Activated CD4-positive, alpha-beta memory T cell treated with anti-CD3 and anti-CD28 coated beads for 36 hours (primary cell): Measurements from ENCODE around the gene DTNBP1. TPM values are rescaled to one million over a fixed set of nuclear protein-coding genes. Genes with fewer than 3 reads are reported as not detected.
"Not testable (repeated sequence)": the region's sequence is repeated elsewhere in the genome, so short reads cannot be mapped to it uniquely, and the experiment has no call there.

Experiments used
- CTCF ChIA-PET: fragments of 350-600 bp; sonication (Branson Sonifier 250); formaldehyde crosslinking; loops from one replicate; lab custom pipeline; 2021; ENCODE audit warnings: antibody characterized with exemption, inconsistent platforms; lab: Charles Lee
- POLR2A ChIA-PET: fragments of 350-600 bp; sonication (Branson Sonifier 250); formaldehyde crosslinking; loops from one replicate; lab custom pipeline; 2021; ENCODE audit warnings: antibody characterized with exemption; lab: Charles Lee
- DNase-seq: peaks from one replicate; pipeline ENCODE4 v3.0.0-alpha.2; 2020
- H3K27ac Mint-ChIP-seq: one replicate; pipeline ENCODE4 v1.8.0; 2021; ENCODE audit warnings: mixed read lengths
- H3K27me3 Mint-ChIP-seq: one replicate; pipeline ENCODE4 v1.8.0; 2021; ENCODE audit warnings: mixed read lengths
- H3K36me3 Mint-ChIP-seq: one replicate; pipeline ENCODE4 v1.8.0; 2021; ENCODE audit warnings: mixed read lengths
- H3K4me1 Mint-ChIP-seq: one replicate; pipeline ENCODE4 v1.8.0; 2021; ENCODE audit warnings: low read depth, mixed read lengths
- H3K4me3 Mint-ChIP-seq: one replicate; pipeline ENCODE4 v1.8.0; 2021; ENCODE audit warnings: mild to moderate bottlenecking, mixed read lengths
- H3K9me3 Mint-ChIP-seq: one replicate; pipeline ENCODE4 v1.8.0; 2021; ENCODE audit warnings: mixed read lengths
- intact Hi-C: fragments of 100-400 bp; cut with micrococcal nuclease; formaldehyde crosslinking; loops from one replicate; pipeline ENCODE4 v1.15.1; 2023
- total RNA-seq, 2 experiments: library from RNA; stranded (reverse); gene quantifications; one replicate each; pipeline ENCODE4 v1.2.3, GENCODE V29; 2021

The DTNBP1 gene
- total RNA-seq, 2 experiments from 2014 or later, result 22.9 to 24.3 TPM

- Mint-ChIP-seq H3K36me3 (no peaks in the 10 kb centered on the region), H3K9me3 (no peaks in the 10 kb centered on the region), H3K4me3 (no peak overlapping the region), H3K4me1 (peaks cover 2% of the 10 kb centered on the region), H3K27me3 (no peaks in the 10 kb centered on the region), H3K27ac (no peak overlapping the region)
- DNase-seq, result no peak
- POLR2A ChIA-PET, result no interaction called here
- intact Hi-C loops, result no loop called here
- CTCF ChIA-PET, result interaction anchor here (0.7 to 2.7 kb wide), 3 partner anchors 73 to 1756 kb away, joined by 3 to 9 read pairs (median 4); no protein-coding TSS in a partner anchor
Observed at GRCh38 chr6:15550546-15551123, 112.2 kb downstream of the DTNBP1 start.

GRCh38 chr6:15549371-15549770, 113.5 kb downstream of the DTNBP1 start:
- ChIA-PET POLR2A (no interaction called here), CTCF (interaction anchor here (2.7 kb wide), 1 partner anchor 74 kb away, joined by 9 read pairs; no protein-coding TSS in a partner anchor)
- intact Hi-C loops, result no loop called here

DNA sequence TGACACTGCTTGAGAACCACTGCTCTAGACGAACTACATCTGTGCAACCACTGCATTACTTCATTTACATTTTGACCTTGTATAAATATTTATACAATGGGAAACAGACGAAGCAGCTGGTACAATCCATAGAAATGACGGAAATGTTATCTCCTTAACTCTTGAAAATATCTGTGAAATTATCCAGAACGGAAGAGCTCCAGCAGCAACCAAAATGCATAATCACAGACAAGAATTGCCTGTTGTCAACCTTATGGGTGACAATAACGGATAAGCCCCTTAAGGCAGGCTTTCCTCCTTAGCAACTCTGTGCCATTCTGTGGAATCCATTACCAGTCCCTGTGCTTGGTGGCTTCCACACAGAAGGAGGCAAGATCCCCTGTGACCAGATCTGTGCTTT, 115.4 kb downstream of the DTNBP1 start:
- Mint-ChIP-seq H3K27ac (no peak overlapping the region), H3K36me3 (peaks cover 11% of the 10 kb centered on the region), H3K27me3 (no peaks in the 10 kb centered on the region), H3K9me3 (peaks cover 12% of the 10 kb centered on the region), H3K4me3 (no peak overlapping the region), H3K4me1 (peaks cover 2% of the 10 kb centered on the region)
- ChIA-PET POLR2A (no interaction called here), CTCF (no interaction called here)
- intact Hi-C loops, result no loop called here
- DNase-seq, result no peak

More at GRCh38 chr6:15549371-15549770, 113.5 kb downstream of the DTNBP1 start:
- no peaks in the 10 kb centered on the region for H3K27me3 Mint-ChIP-seq
- H3K4me1 Mint-ChIP-seq, result peaks cover 2% of the 10 kb centered on the region
- DNase-seq, result no peak
- no peak overlapping the region for H3K27ac Mint-ChIP-seq
- no peak overlapping the region for H3K4me3 Mint-ChIP-seq
- peaks cover 2% of the 10 kb centered on the region for H3K9me3 Mint-ChIP-seq
- H3K36me3 Mint-ChIP-seq, result peaks cover 2% of the 10 kb centered on the region

DNA sequence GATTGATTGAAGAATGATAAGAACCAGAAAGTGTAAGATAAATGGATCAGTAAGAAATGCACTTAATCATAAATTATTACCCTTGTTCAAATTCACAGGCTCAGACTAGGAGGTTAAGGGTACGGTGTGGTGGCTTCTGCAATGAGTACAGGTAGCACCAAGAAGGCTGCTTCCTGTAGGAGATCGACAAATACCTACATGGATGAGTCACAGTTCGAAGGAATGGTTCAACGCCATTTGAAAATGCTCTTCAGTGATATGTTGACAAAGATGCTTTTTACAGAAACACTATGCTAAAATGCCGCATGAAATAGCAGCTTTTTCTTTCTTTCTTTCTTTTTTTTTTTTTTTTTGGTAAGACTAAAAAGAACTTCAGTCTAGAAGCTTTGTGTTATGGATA, 116.2 kb downstream of the DTNBP1 start:
- Mint-ChIP-seq H3K36me3 (peaks cover 11% of the 10 kb centered on the region), H3K27ac (no peak overlapping the region), H3K4me1 (peaks cover 2% of the 10 kb centered on the region), H3K27me3 (no peaks in the 10 kb centered on the region), H3K4me3 (no peak overlapping the region), H3K9me3 (peaks cover 12% of the 10 kb centered on the region)
- no peak for DNase-seq
- intact Hi-C loops, result no loop called here
- ChIA-PET POLR2A (no interaction called here), CTCF (no interaction called here)

GRCh38 chr6:15544321-15544900, 118.4 kb downstream of the DTNBP1 start:
- ChIA-PET POLR2A (no interaction called here), CTCF (no interaction called here)
- Mint-ChIP-seq H3K4me3 (no peak overlapping the region), H3K27me3 (no peaks in the 10 kb centered on the region), H3K27ac (no peak overlapping the region), H3K9me3 (peaks cover 12% of the 10 kb centered on the region), H3K4me1 (peaks cover 2% of the 10 kb centered on the region), H3K36me3 (peaks cover 11% of the 10 kb centered on the region)
- intact Hi-C loops, result no loop called here
- DNase-seq, result no peak

DNA sequence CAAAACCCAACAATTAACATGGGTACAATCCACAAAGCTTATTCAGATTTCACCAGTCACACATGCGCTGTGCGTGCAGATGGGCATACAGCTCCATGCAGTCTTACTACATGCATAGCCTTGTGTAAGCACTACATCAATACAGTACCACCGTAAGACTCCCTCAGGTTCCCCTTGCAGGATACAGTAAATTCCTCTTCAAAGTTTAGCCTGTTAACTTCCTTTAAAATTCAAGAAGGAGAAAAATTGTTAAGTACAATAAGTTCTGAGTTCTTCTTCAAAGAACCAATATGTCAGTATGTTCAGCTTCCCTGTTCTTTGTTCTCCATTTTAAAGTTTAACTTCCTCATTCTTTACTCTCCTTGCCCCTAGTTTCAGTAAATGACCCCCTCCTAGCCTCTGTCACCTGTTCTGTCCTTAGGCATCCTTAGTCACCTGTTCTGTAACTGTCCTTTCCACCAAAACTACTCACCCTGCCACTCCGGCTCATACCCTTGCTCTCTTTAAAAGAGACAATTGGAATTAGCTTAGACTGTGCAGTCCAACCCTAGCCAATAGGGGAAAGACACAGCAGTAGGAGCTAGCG, 119.4 kb downstream of the DTNBP1 start:
- POLR2A ChIA-PET, CTCF ChIA-PET: not testable (repeated sequence)

GRCh38 chr6:15539722-15540270, 123.0 kb downstream of the DTNBP1 start:
- Mint-ChIP-seq H3K4me3 (no peak overlapping the region), H3K27me3 (no peaks in the 10 kb centered on the region), H3K4me1 (peaks cover 2% of the 10 kb centered on the region), H3K27ac (no peak overlapping the region), H3K36me3 (peaks cover 9% of the 10 kb centered on the region), H3K9me3 (peaks cover 12% of the 10 kb centered on the region)
- POLR2A ChIA-PET, result no interaction called here
- intact Hi-C loops, result no loop called here
- no peak for DNase-seq
- CTCF ChIA-PET, result no interaction called here

More for the DNA sequence above, 119.4 kb downstream of the DTNBP1 start:
- Mint-ChIP-seq H3K36me3 (peaks cover 11% of the 10 kb centered on the region), H3K9me3 (peaks cover 12% of the 10 kb centered on the region)
- H3K4me1 Mint-ChIP-seq, H3K27me3 Mint-ChIP-seq, intact Hi-C loops, H3K4me3 Mint-ChIP-seq, DNase-seq, H3K27ac Mint-ChIP-seq: not testable (repeated sequence)

GRCh38 chr6:15538766-15539495, 123.9 kb downstream of the DTNBP1 start:
- ChIA-PET POLR2A (no interaction called here), CTCF (no interaction called here)
- no peak overlapping the region for H3K4me3 Mint-ChIP-seq
- intact Hi-C loops, result no loop called here
- no peak overlapping the region for H3K27ac Mint-ChIP-seq
- H3K27me3 Mint-ChIP-seq, result no peaks in the 10 kb centered on the region
- H3K4me1 Mint-ChIP-seq, result peaks cover 2% of the 10 kb centered on the region
- DNase-seq, result no peak
- H3K36me3 Mint-ChIP-seq, result peaks cover 6% of the 10 kb centered on the region
- peaks cover 6% of the 10 kb centered on the region for H3K9me3 Mint-ChIP-seq

DNA sequence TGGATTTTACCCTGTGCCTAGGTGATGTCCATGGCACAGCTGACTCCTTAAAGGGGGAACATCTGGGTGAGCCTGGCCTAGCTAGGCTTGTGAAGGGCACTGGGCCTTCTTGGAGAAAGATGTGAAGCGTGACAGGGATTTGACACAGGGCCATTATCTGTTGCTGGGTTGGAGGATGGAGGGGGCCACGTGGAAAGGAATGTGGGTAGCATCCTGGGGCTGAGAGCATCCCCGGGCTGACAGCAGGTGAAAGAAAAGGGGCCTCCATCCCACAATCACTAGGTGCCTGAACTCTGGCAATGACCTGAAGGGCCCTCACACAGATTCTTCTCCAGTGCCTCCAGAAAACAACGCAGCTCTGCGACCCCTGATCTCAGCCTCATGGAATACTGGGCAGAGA, 124.7 kb downstream of the DTNBP1 start:
- ChIA-PET POLR2A (no interaction called here), CTCF (no interaction called here)
- H3K27ac Mint-ChIP-seq, result no peak overlapping the region
- H3K27me3 Mint-ChIP-seq, result no peaks in the 10 kb centered on the region
- no peaks in the 10 kb centered on the region for H3K9me3 Mint-ChIP-seq
- intact Hi-C loops, result no loop called here
- peaks cover 2% of the 10 kb centered on the region for H3K4me1 Mint-ChIP-seq
- DNase-seq, result no peak
- peaks cover 6% of the 10 kb centered on the region for H3K36me3 Mint-ChIP-seq
- no peak overlapping the region for H3K4me3 Mint-ChIP-seq

- CTCF ChIA-PET, result no interaction called here
- no peak for DNase-seq
- H3K9me3 Mint-ChIP-seq, result no peaks in the 10 kb centered on the region
- peaks cover 16% of the 10 kb centered on the region for H3K36me3 Mint-ChIP-seq
- POLR2A ChIA-PET, result no interaction called here
- no peak overlapping the region for H3K27ac Mint-ChIP-seq
- intact Hi-C loops, result no loop called here
- no peak overlapping the region for H3K4me3 Mint-ChIP-seq
- no peaks in the 10 kb centered on the region for H3K27me3 Mint-ChIP-seq
- no peaks in the 10 kb centered on the region for H3K4me1 Mint-ChIP-seq
Observed at GRCh38 chr6:15536198-15536955, 126.5 kb downstream of the DTNBP1 start.

GRCh38 chr6:15535495-15536197, 127.2 kb downstream of the DTNBP1 start:
- ChIA-PET POLR2A (no interaction called here), CTCF (no interaction called here)
- Mint-ChIP-seq H3K27me3 (no peaks in the 10 kb centered on the region), H3K4me3 (no peak overlapping the region), H3K4me1 (no peaks in the 10 kb centered on the region), H3K36me3 (peaks cover 21% of the 10 kb centered on the region), H3K27ac (no peak overlapping the region), H3K9me3 (no peaks in the 10 kb centered on the region)
- DNase-seq, result no peak
- intact Hi-C loops, result no loop called here
